ENCODE measurements around the gene MLH3. TPM values are rescaled to one million over a fixed set of nuclear protein-coding genes. Genes with fewer than 3 reads are reported as not detected.
A peak's percentile ranks its signal among the peaks of the same experiment; 100 is the strongest.

The MLH3 gene
- total RNA-seq, 4 donors from 2014 or later = 26.4 to 48.1 (median 36.0) TPM

DNA sequence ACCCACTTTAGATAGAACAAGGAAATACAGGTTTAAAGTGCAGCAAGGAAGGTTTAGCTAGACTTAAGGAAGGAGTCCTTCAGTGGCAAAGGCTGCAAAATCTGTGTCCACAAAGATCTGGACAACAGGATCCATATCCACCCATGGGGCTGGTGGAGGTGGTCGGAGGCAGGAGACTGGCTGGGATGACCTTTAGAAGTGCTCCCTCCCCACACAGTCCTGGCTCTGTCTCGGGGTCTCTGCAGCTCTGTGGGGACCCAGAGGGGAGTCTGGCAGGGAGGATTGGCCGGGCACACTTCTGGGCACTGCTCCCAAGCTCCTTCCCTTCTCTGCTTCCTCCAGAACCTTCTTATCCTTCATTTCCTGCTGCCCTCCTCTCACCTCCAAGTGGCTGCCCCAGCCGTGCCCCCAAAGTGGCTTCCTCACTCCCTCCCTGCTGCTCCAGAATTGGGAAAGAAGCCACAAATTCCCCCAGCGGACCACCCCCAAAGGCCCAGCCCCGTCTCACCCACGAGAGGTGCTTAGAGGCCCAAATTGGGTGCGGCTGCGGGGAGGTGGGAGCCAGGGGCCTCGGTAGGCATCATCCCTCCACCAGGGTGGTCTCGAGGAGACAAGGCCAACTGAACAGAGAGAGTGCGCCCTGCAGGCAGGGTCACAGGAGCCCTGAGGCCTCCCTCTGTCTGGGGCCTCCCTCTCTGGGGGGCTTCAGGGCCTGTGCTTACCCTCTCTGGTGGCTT lies 73.9 kb downstream of the MLH3 start:
- 64 to 65% methylated on average over 10 of the region's 12 CpGs for WGBS, 2 donors
- DNase-seq (ENCODE audit: low spot score in 2 of 2) = no peak
- no peaks in the 10 kb centered on the region for H3K9me3 ChIP-seq
- H3K4me1 ChIP-seq = peaks cover 0 to 78% (median 16%) of the 10 kb centered on the region in 4 donors
- no peak for TF ChIP-seq EP300 (IDR thresholded peaks at IDR 0.05)
- TF ChIP-seq POLR2A (IDR thresholded peaks at IDR 0.05) = no peak
- TF ChIP-seq, protein P1, sequence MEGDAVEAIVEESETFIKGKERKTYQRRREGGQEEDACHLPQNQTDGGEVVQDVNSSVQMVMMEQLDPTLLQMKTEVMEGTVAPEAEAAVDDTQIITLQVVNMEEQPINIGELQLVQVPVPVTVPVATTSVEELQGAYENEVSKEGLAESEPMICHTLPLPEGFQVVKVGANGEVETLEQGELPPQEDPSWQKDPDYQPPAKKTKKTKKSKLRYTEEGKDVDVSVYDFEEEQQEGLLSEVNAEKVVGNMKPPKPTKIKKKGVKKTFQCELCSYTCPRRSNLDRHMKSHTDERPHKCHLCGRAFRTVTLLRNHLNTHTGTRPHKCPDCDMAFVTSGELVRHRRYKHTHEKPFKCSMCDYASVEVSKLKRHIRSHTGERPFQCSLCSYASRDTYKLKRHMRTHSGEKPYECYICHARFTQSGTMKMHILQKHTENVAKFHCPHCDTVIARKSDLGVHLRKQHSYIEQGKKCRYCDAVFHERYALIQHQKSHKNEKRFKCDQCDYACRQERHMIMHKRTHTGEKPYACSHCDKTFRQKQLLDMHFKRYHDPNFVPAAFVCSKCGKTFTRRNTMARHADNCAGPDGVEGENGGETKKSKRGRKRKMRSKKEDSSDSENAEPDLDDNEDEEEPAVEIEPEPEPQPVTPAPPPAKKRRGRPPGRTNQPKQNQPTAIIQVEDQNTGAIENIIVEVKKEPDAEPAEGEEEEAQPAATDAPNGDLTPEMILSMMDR (IDR thresholded peaks at IDR 0.05) = no peak
- no peaks in the 10 kb centered on the region for H3K27me3 ChIP-seq
- no peaks in the 10 kb centered on the region for H3K36me3 ChIP-seq
- no peak overlapping the region for H3K27ac ChIP-seq
- no peak overlapping the region for H3K4me3 ChIP-seq

DNA sequence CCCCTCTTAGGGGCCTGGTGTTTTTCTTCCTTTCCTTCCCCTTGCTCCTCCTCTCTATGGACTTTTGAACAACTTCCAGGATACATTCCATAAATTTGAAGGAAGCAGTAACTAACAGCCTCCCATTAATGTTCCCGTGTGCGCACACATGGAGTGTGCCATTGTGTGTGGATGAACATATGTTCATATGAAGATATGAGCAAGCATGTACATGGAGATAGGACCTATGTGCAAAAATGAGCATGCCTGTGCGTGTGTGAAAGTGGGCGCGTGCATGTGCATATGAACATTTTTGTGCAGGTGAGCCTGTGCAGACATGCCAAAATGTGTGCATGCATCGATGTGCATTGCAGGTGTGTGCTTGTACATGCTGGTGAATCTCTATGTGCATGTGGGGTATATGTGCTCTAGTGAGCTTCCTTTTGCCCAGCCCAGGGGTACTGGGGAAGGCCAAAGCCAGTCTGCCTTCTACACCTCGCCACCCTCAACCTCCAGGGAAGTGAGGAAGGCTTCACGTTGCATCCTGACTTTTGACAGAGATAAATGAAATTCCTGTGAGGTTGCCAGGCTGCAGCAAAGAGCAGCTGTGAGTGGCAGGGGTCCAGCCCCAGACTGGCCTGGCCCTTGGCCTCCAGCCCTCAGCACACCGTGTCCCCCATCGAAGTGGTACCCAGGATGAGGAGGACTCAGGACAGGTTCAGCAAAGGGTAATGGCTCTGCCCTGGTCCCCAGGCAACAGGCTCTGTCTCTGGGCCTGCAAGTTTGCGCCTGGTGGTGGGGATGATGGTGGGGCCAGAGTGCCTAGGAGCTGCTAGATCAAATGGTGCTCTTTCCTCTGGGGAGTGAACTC lies 74.8 kb downstream of the MLH3 start:
- H3K36me3 ChIP-seq = no peaks in the 10 kb centered on the region
- no peaks in the 10 kb centered on the region for H3K9me3 ChIP-seq
- no peak overlapping the region for H3K27ac ChIP-seq
- TF ChIP-seq POLR2A (IDR thresholded peaks at IDR 0.05) (no peak), EP300 (IDR thresholded peaks at IDR 0.05) (no peak)
- TF ChIP-seq, protein P1 (IDR thresholded peaks at IDR 0.05) = no peak
- H3K4me1 ChIP-seq = peaks cover 0 to 70% (median 13%) of the 10 kb centered on the region in 4 donors
- 85% methylated on average over 11 of the region's 11 CpGs for WGBS, 2 donors
- no peak overlapping the region for H3K4me3 ChIP-seq
- DNase-seq (ENCODE audit: low spot score in 2 of 2) = no peak
- H3K27me3 ChIP-seq = no peaks in the 10 kb centered on the region

DNA sequence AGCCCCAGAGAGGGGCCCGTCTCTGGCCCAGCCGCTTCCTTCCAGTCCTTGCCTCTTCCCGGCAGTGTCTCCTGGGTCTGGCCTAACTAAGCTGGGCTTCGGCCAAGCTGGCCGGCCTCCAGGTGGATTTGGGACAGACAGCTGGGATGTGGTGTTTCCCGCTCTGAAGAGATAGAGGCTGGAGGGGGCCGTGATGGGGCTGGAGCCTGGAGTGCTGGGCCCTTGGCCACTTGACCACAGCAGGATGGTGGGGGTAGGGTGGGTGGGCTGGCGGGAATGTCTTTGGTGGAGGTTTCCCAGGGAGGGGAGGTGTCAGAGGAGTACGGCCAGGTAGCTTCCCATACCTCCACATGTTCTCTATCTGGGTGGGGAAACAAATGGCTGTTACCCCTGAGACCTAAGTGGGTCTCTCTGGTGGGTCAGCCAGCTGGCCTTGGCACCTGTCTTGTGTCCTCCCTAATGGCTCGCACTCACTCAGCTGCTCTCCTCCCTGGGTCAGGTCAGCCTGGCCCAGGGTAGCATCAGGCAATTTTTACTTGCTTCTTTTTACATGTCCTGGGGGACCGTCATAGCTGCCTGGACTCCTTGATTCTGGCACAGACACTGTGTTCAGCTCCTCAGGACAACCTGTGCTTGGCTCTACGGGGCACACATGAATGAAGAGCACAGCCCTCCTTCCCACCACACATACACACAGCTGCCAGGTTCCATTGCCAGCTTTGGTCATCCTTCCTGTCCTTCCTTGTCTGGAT lies 76.0 kb downstream of the MLH3 start:
- Histone ChIP-seq H3K36me3 (no peaks in the 10 kb centered on the region), H3K4me3 (no peak overlapping the region), H3K27ac (peak overlapping the region in 1 of 4 donors; percentile 72), H3K4me1 (peaks cover 0 to 57% (median 6%) of the 10 kb centered on the region in 4 donors), H3K27me3 (no peaks in the 10 kb centered on the region), H3K9me3 (no peaks in the 10 kb centered on the region)
- no peak for TF ChIP-seq POLR2A (IDR thresholded peaks at IDR 0.05)
- TF ChIP-seq EP300 (IDR thresholded peaks at IDR 0.05) = peak in 1 of 2 donors; percentile 53
- TF ChIP-seq, protein P1 (IDR thresholded peaks at IDR 0.05) = no peak
- 63 to 73% methylated on average over 6 to 11 of the region's 12 CpGs for WGBS, 2 donors
- peak; percentile 93 to 96 for DNase-seq (ENCODE audit: low spot score in 2 of 2)

DNA sequence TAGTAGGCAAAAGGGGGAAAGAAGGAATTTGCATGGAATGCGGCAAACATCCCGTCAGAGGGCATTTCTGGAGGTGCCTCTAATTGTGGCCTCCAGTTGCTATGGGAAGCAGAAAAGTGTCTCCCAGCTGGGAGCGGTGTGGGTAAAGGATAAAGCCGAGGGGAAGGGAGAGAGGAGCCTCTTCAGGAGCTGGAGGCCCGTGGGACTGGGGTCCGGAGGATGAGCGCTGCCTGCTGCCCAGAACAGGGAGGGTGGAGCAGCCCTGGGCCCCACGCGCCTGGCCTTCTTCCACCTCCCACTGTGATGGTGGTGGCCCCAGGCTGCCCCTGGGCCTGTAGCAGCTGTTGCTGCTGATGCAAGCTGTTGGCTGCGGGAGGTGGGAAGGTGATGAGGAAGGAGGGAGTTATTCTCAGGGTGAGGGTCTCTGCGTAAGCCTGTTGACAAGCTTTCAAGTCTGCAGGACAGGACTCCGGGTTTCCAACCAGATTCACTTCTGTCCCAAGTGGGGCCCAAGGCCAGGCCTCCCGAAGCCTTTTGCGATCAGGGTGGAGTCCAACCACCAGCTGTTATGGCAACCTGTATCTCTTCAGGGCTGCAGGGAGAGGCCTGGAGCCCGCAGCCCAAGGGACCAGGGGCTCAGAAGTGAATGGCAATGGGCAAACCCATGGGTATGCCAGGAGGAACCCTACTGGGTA lies 76.8 kb downstream of the MLH3 start:
- no peaks in the 10 kb centered on the region for H3K36me3 ChIP-seq
- no peak overlapping the region for H3K4me3 ChIP-seq
- H3K27me3 ChIP-seq = no peaks in the 10 kb centered on the region
- DNase-seq (ENCODE audit: low spot score in 2 of 2) = no peak
- 56 to 62% methylated on average over 12 of the region's 15 CpGs for WGBS, 2 donors
- TF ChIP-seq EP300 (IDR thresholded peaks at IDR 0.05) = no peak
- TF ChIP-seq, protein P1 (IDR thresholded peaks at IDR 0.05) = no peak
- no peak for TF ChIP-seq POLR2A (IDR thresholded peaks at IDR 0.05)
- peak overlapping the region in 2 of 4 donors; percentile 30 to 72 for H3K27ac ChIP-seq
- H3K9me3 ChIP-seq = no peaks in the 10 kb centered on the region
- H3K4me1 ChIP-seq = peaks cover 0 to 50% (median 6%) of the 10 kb centered on the region in 4 donors

All from tibial nerve (tissue), 4 donors.